ENCODE measurements around the gene ELFN2.

Gene ELFN2

GRCh38 chr22:37365950-37366349 lies 61.3 kb downstream of the ELFN2 start:
- H3K9me3 Mint-ChIP-seq = no peaks in the 10 kb centered on the region
- peaks cover 15% of the 10 kb centered on the region for H3K4me1 Mint-ChIP-seq

GRCh38 chr22:37363261-37363992 lies 63.9 kb downstream of the ELFN2 start:
- Mint-ChIP-seq H3K36me3 (no peaks in the 10 kb centered on the region), H3K4me1 (peaks cover 6% of the 10 kb centered on the region), H3K9me3 (no peaks in the 10 kb centered on the region), H3K4me3 (no peak overlapping the region), H3K27ac (no peak overlapping the region), H3K27me3 (peaks cover 11% of the 10 kb centered on the region)
- DNase-seq (ENCODE audit: low spot score in 2 of 2) (no peak), ATAC-seq (ENCODE audit: low read depth) (no peak)

More at GRCh38 chr22:37365950-37366349, 61.3 kb downstream of the ELFN2 start:
- DNase-seq (ENCODE audit: low spot score in 2 of 2) (no peak), ATAC-seq (ENCODE audit: low read depth) (no peak)
- Mint-ChIP-seq H3K27me3 (peaks cover 7% of the 10 kb centered on the region), H3K27ac (no peak overlapping the region), H3K36me3 (no peaks in the 10 kb centered on the region), H3K4me3 (peak overlapping the region; percentile 15)

- Mint-ChIP-seq H3K27ac (no peak overlapping the region), H3K9me3 (no peaks in the 10 kb centered on the region), H3K4me1 (peaks cover 6% of the 10 kb centered on the region), H3K4me3 (no peak overlapping the region), H3K36me3 (no peaks in the 10 kb centered on the region), H3K27me3 (peaks cover 11% of the 10 kb centered on the region)
- ATAC-seq (ENCODE audit: low read depth) (no peak), DNase-seq (ENCODE audit: low spot score in 2 of 2) (no peak)
Observed at GRCh38 chr22:37362621-37363020, 64.7 kb downstream of the ELFN2 start.

- no peaks in the 10 kb centered on the region for H3K36me3 Mint-ChIP-seq
- H3K27ac Mint-ChIP-seq = no peak overlapping the region
- peaks cover 14% of the 10 kb centered on the region for H3K27me3 Mint-ChIP-seq
- DNase-seq (ENCODE audit: low spot score in 2 of 2) = no peak
- H3K4me1 Mint-ChIP-seq = no peaks in the 10 kb centered on the region
- no peak overlapping the region for H3K4me3 Mint-ChIP-seq
- no peak for ATAC-seq (ENCODE audit: low read depth)
- no peaks in the 10 kb centered on the region for H3K9me3 Mint-ChIP-seq
Observed at GRCh38 chr22:37358917-37359316, 68.4 kb downstream of the ELFN2 start.

- H3K4me3 Mint-ChIP-seq = no peak overlapping the region
- no peak for DNase-seq (ENCODE audit: low spot score in 2 of 2)
- no peak for ATAC-seq (ENCODE audit: low read depth)
- no peak overlapping the region for H3K27ac Mint-ChIP-seq
- no peaks in the 10 kb centered on the region for H3K9me3 Mint-ChIP-seq
- peaks cover 11% of the 10 kb centered on the region for H3K27me3 Mint-ChIP-seq
- no peaks in the 10 kb centered on the region for H3K36me3 Mint-ChIP-seq
- no peaks in the 10 kb centered on the region for H3K4me1 Mint-ChIP-seq
Observed at GRCh38 chr22:37358386-37358785, 68.9 kb downstream of the ELFN2 start.

GRCh38 chr22:37357446-37358075 lies 69.7 kb downstream of the ELFN2 start:
- ATAC-seq (ENCODE audit: low read depth) = no peak
- DNase-seq (ENCODE audit: low spot score in 2 of 2) = no peak
- Mint-ChIP-seq H3K9me3 (no peaks in the 10 kb centered on the region), H3K4me1 (no peaks in the 10 kb centered on the region), H3K4me3 (no peak overlapping the region), H3K27ac (no peak overlapping the region), H3K27me3 (peaks cover 9% of the 10 kb centered on the region), H3K36me3 (no peaks in the 10 kb centered on the region)

- no peaks in the 10 kb centered on the region for H3K9me3 Mint-ChIP-seq
- H3K4me3 Mint-ChIP-seq = no peak overlapping the region
- no peak overlapping the region for H3K27ac Mint-ChIP-seq
- no peaks in the 10 kb centered on the region for H3K4me1 Mint-ChIP-seq
- ATAC-seq (ENCODE audit: low read depth) = no peak
- H3K36me3 Mint-ChIP-seq = no peaks in the 10 kb centered on the region
- peaks cover 14% of the 10 kb centered on the region for H3K27me3 Mint-ChIP-seq
- no peak for DNase-seq (ENCODE audit: low spot score in 2 of 2)
Observed at GRCh38 chr22:37356922-37357321, 70.4 kb downstream of the ELFN2 start.

- Mint-ChIP-seq H3K27ac (no peak overlapping the region), H3K9me3 (no peaks in the 10 kb centered on the region)
- no peak for DNase-seq (ENCODE audit: low spot score in 2 of 2)
Observed at GRCh38 chr22:37355174-37355573, 72.1 kb downstream of the ELFN2 start.

GRCh38 chr22:37354670-37355069 lies 72.6 kb downstream of the ELFN2 start:
- Mint-ChIP-seq H3K9me3 (no peaks in the 10 kb centered on the region), H3K27ac (no peak overlapping the region), H3K4me3 (no peak overlapping the region), H3K27me3 (peaks cover 18% of the 10 kb centered on the region), H3K36me3 (no peaks in the 10 kb centered on the region), H3K4me1 (no peaks in the 10 kb centered on the region)
- ATAC-seq (ENCODE audit: low read depth) = no peak
- DNase-seq (ENCODE audit: low spot score in 2 of 2) = no peak

More at GRCh38 chr22:37355174-37355573, 72.1 kb downstream of the ELFN2 start:
- no peak for ATAC-seq (ENCODE audit: low read depth)
- no peaks in the 10 kb centered on the region for H3K4me1 Mint-ChIP-seq
- H3K27me3 Mint-ChIP-seq = peaks cover 18% of the 10 kb centered on the region
- H3K4me3 Mint-ChIP-seq = no peak overlapping the region
- no peaks in the 10 kb centered on the region for H3K36me3 Mint-ChIP-seq

- peaks cover 18% of the 10 kb centered on the region for H3K27me3 Mint-ChIP-seq
- no peaks in the 10 kb centered on the region for H3K4me1 Mint-ChIP-seq
- no peaks in the 10 kb centered on the region for H3K36me3 Mint-ChIP-seq
- ATAC-seq (ENCODE audit: low read depth) = no peak
- H3K4me3 Mint-ChIP-seq = no peak overlapping the region
- H3K9me3 Mint-ChIP-seq = no peaks in the 10 kb centered on the region
- H3K27ac Mint-ChIP-seq = no peak overlapping the region
- DNase-seq (ENCODE audit: low spot score in 2 of 2) = no peak
Observed at GRCh38 chr22:37354261-37354660, 73.0 kb downstream of the ELFN2 start.

GRCh38 chr22:37353839-37354238 lies 73.4 kb downstream of the ELFN2 start:
- ATAC-seq (ENCODE audit: low read depth) = no peak
- Mint-ChIP-seq H3K9me3 (no peaks in the 10 kb centered on the region), H3K27ac (no peak overlapping the region), H3K4me1 (no peaks in the 10 kb centered on the region), H3K4me3 (no peak overlapping the region), H3K36me3 (no peaks in the 10 kb centered on the region), H3K27me3 (peaks cover 17% of the 10 kb centered on the region)
- DNase-seq (ENCODE audit: low spot score in 2 of 2) = no peak

- Mint-ChIP-seq H3K4me3 (no peak overlapping the region), H3K27me3 (peaks cover 21% of the 10 kb centered on the region), H3K4me1 (no peaks in the 10 kb centered on the region), H3K9me3 (no peaks in the 10 kb centered on the region), H3K36me3 (no peaks in the 10 kb centered on the region), H3K27ac (no peak overlapping the region)
- DNase-seq (ENCODE audit: low spot score in 2 of 2) = no peak
- ATAC-seq (ENCODE audit: low read depth) = no peak
Observed at GRCh38 chr22:37352481-37352880, 74.8 kb downstream of the ELFN2 start.

GRCh38 chr22:37351232-37351631 lies 76.0 kb downstream of the ELFN2 start:
- no peaks in the 10 kb centered on the region for H3K9me3 Mint-ChIP-seq
- no peak overlapping the region for H3K27ac Mint-ChIP-seq
- DNase-seq (ENCODE audit: low spot score in 2 of 2) = no peak
- peaks cover 20% of the 10 kb centered on the region for H3K27me3 Mint-ChIP-seq
- no peak overlapping the region for H3K4me3 Mint-ChIP-seq
- no peaks in the 10 kb centered on the region for H3K4me1 Mint-ChIP-seq
- no peaks in the 10 kb centered on the region for H3K36me3 Mint-ChIP-seq
- no peak for ATAC-seq (ENCODE audit: low read depth)

- H3K9me3 Mint-ChIP-seq = no peaks in the 10 kb centered on the region
- DNase-seq (ENCODE audit: low spot score in 2 of 2) (no peak), ATAC-seq (ENCODE audit: low read depth) (no peak)
- H3K27me3 Mint-ChIP-seq = peaks cover 31% of the 10 kb centered on the region
- no peaks in the 10 kb centered on the region for H3K36me3 Mint-ChIP-seq
- peaks cover 2% of the 10 kb centered on the region for H3K4me1 Mint-ChIP-seq
- H3K4me3 Mint-ChIP-seq = no peak overlapping the region
- H3K27ac Mint-ChIP-seq = no peak overlapping the region
Observed at GRCh38 chr22:37349043-37349814, 78.0 kb downstream of the ELFN2 start.

Data from memory B cell (primary cell).